ENCODE data around the gene IGSF8. TPM values are rescaled to one million over a fixed set of nuclear protein-coding genes. Genes with fewer than 3 reads are reported as not detected.

Gene IGSF8
- total and polyA plus RNA-seq, 2 donors (not counting 3 experiments of a cell fraction or from before 2014, with no cell fraction given): 9.5 to 17.5 TPM

- Histone ChIP-seq H3K9me1 (replicated peaks; ENCODE audit: control insufficient read depth, extremely low read depth, insufficient read depth, low read length) (no peaks in the 10 kb centered on the region), H3K9ac (replicated peaks; ENCODE audit: extremely low read depth, insufficient read depth, low read length) (no peak overlapping the region), H3K4me3 (replicated peaks in 1 of 3; ENCODE audit: insufficient read depth in 1 of 3, low read depth in 1 of 3, low read length in 3 of 3) (no peak overlapping the region), H3K4me2 (ENCODE audit: insufficient read depth, low read length) (no peak overlapping the region), H3K27ac (ENCODE audit: insufficient read depth, low read depth, low read length) (no peak overlapping the region), H4K20me1 (replicated peaks; ENCODE audit: control insufficient read depth, extremely low read depth, insufficient read depth, low read length) (no peaks in the 10 kb centered on the region), H3K79me2 (ENCODE audit: control insufficient read depth, insufficient read depth, low read length) (no peaks in the 10 kb centered on the region), H3K36me3 (ENCODE audit: control insufficient read depth in 2 of 2, extremely low read depth in 1 of 2, insufficient read depth in 2 of 2, low read length in 2 of 2) (no peaks in the 10 kb centered on the region), H3K9me3 (replicated peaks; ENCODE audit: control insufficient read depth, insufficient read depth, low read length) (no peaks in the 10 kb centered on the region), H3K27me3 (ENCODE audit: control insufficient read depth in 2 of 2, insufficient read depth in 2 of 2, low read length in 2 of 2) (peaks cover 25 to 38% of the 10 kb centered on the region in 2 experiments), H2AFZ (ENCODE audit: low read depth, low read length) (no peak overlapping the region), H3K4me1 (ENCODE audit: control insufficient read depth, extremely low read depth, insufficient read depth, low read length) (peaks cover 7% of the 10 kb centered on the region)
- no TSS peak for BruUV-seq (replicated peaks)
- ChIA-PET POLR2A (no interaction called here), CTCF (interaction anchor here (0.6 to 7.1 kb wide), 19 partner anchors 7 to 508 kb away, joined by 3 to 145 read pairs (median 6); partner anchors contain the start of genes CASQ1, DCAF8, KCNJ9 and PEX19)
- intact Hi-C loops (cut with micrococcal nuclease) (loop anchor here (1.0 to 10.0 kb wide), 10 partner anchors 91 to 503 kb away; partner anchors contain the start of genes COPA, NCSTN and PEX19), dilution Hi-C loops (cut with MboI; ENCODE audit: extremely low pct_ligation_motif_present, low sequenced_read_pairs) (no loop called here)
- DNase-seq (ENCODE audit: low read depth, low spot score) (no peak), FAIRE-seq (no peak)
- TF ChIP-seq FOS (IDR thresholded peaks at IDR 0.05; ENCODE audit: borderline replicate concordance, insufficient read depth, low read length) (no peak), JUN (IDR thresholded peaks at IDR 0.05; ENCODE audit: borderline replicate concordance, insufficient read depth, insufficient read length, low read depth) (no peak), POLR2A (IDR thresholded peaks at IDR 0.05; ENCODE audit: low read depth, low read length) (no peak), MAX (IDR thresholded peaks at IDR 0.05; ENCODE audit: insufficient read depth, insufficient read length) (no peak), POLR2AphosphoS5 (IDR thresholded peaks at IDR 0.05; ENCODE audit: insufficient read depth, low read depth, low read length) (no peak), GATA2 (IDR thresholded peaks at IDR 0.05; ENCODE audit: insufficient read depth, insufficient read length, low read depth, low read length) (no peak), EZH2 (IDR thresholded peaks at IDR 0.05; ENCODE audit: borderline replicate concordance, low read depth, low read length, severe bottlenecking) (no peak), MYC (IDR thresholded peaks at IDR 0.05; ENCODE audit: low read depth, low read length) (no peak), CTCF (IDR thresholded peaks at IDR 0.05; ENCODE audit: extremely low read depth in 1 of 2, insufficient read depth in 1 of 2, low read depth in 1 of 2, low read length in 2 of 2) (no peak)
These were observed 3.5 kb upstream of the IGSF8 start for GRCh38 chr1:160101717-160102522.
